H1 (cell line): Measurements from ENCODE around the gene CYP51A1. TPM values are rescaled to one million over a fixed set of nuclear protein-coding genes. Genes with fewer than 3 reads are reported as not detected.

Source experiments
- CTCF ChIA-PET: fragments of 300-600 bp; sonication (Branson Sonifier 250); formaldehyde crosslinking; loops from one replicate; lab custom pipeline; 2021; ENCODE audit not compliant: partially characterized antibody; lab: Charles Lee
- POLR2A ChIA-PET: fragments of 300-600 bp; sonication (Branson Sonifier 250); formaldehyde crosslinking; loops from one replicate; lab custom pipeline; 2021; ENCODE audit warnings: inconsistent platforms; ENCODE audit not compliant: partially characterized antibody; lab: Charles Lee
- DNase-seq, 2 experiments: peaks; one replicate each; pipeline versions ENCODE4 v3.0.0 to v3.0.0-alpha.2; 2010 to 2022; ENCODE audit warnings: low spot score in 2 of 2, low read depth in 1 of 2, mixed read lengths in 1 of 2
- FAIRE-seq: peaks from 2 replicates; lab custom pipeline; 2011; peaks lifted over from hg19 to GRCh38; lab: Jason Lieb, UNC
- H2AFZ ChIP-seq: 2 replicates; pipeline ENCODE4 v1.8.1; 2012; ENCODE audit warnings: low read length, inconsistent platforms
- H2AK5ac ChIP-seq: 2 replicates; pipeline ENCODE4 v1.6.1; 2013; ENCODE audit warnings: low read depth, low read length
- H2BK120ac ChIP-seq: replicated peaks from 2 replicates; pipeline ENCODE3; 2013; ENCODE audit warnings: low read depth, low read length, inconsistent platforms
- H2BK12ac ChIP-seq: 2 replicates; pipeline ENCODE4 v1.6.1; 2013; ENCODE audit warnings: low read depth, low read length
- H2BK15ac ChIP-seq: 2 replicates; pipeline ENCODE4 v1.6.1; 2013; ENCODE audit warnings: low read length
- H2BK20ac ChIP-seq: 2 replicates; pipeline ENCODE4 v1.6.1; 2013; ENCODE audit warnings: low read length
- H2BK5ac ChIP-seq: 2 replicates; pipeline ENCODE4 v1.6.1; 2013; ENCODE audit warnings: low read depth, low read length
- H3K14ac ChIP-seq: 2 replicates; pipeline ENCODE4 v1.6.1; 2013; ENCODE audit warnings: inconsistent platforms; ENCODE audit not compliant: insufficient read length
- H3K18ac ChIP-seq: 2 replicates; pipeline ENCODE4 v1.6.1; 2013; ENCODE audit warnings: low read length; ENCODE audit errors: extremely low read depth
- H3K23ac ChIP-seq: 2 replicates; pipeline ENCODE4 v1.6.1; 2013; ENCODE audit warnings: inconsistent platforms; ENCODE audit not compliant: insufficient read length
- H3K23me2 ChIP-seq: 2 replicates; pipeline ENCODE4 v1.6.1; 2013; ENCODE audit warnings: low read depth, low read length
- H3K27ac ChIP-seq: 2 replicates; pipeline ENCODE4 v1.6.1; 2011; ENCODE audit warnings: low read depth, low read length, inconsistent platforms
- H3K27me3 ChIP-seq, 4 experiments: replicated peaks in 1 of 4; 1 replicate in 1 of 4; 2 replicates in 3 of 4; pipeline versions ENCODE4 v1.6.1 to v1.8.1; 2011 to 2013; ENCODE audit warnings: low read length in 3 of 4, mild to moderate bottlenecking in 3 of 4, inconsistent platforms in 2 of 4, mixed read lengths in 2 of 4, moderate library complexity in 1 of 4; ENCODE audit not compliant: control insufficient read depth in 3 of 4, insufficient read depth in 3 of 4; ENCODE audit errors: extremely low read depth in 1 of 4
- H3K36me3 ChIP-seq, 4 experiments: 2 replicates each; pipeline versions ENCODE4 v1.6.1 to v1.8.1; 2011 to 2013; ENCODE audit warnings: mild to moderate bottlenecking in 4 of 4, low read length in 3 of 4, moderate library complexity in 2 of 4, control low read depth in 1 of 4, inconsistent platforms in 1 of 4; ENCODE audit not compliant: insufficient read depth in 4 of 4, control insufficient read depth in 2 of 4
- H3K4ac ChIP-seq: replicated peaks from 2 replicates; pipeline ENCODE3; 2013; ENCODE audit warnings: low read length, low read depth, mixed read lengths, inconsistent platforms; ENCODE audit not compliant: insufficient read length
- H3K4me1 ChIP-seq, 4 experiments: replicated peaks in 1 of 4; 1 replicate in 1 of 4; 2 replicates in 3 of 4; pipeline versions ENCODE4 v1.6.1 to v1.8.1; 2011 to 2013; ENCODE audit warnings: low read length in 3 of 4, inconsistent platforms in 2 of 4, mixed read lengths in 1 of 4; ENCODE audit not compliant: insufficient read depth in 4 of 4, control insufficient read depth in 3 of 4
- H3K4me2 ChIP-seq, 2 experiments: 2 replicates each; pipeline versions ENCODE4 v1.6.1 to v1.8.1; 2011 to 2013; ENCODE audit warnings: low read depth in 2 of 2, low read length in 2 of 2, control low read depth in 1 of 2, inconsistent platforms in 1 of 2, mild to moderate bottlenecking in 1 of 2; ENCODE audit not compliant: insufficient read depth in 1 of 2
- H3K4me3 ChIP-seq, 4 experiments: fragments of 200-600, 300-600 bp in 1 of 4; sonication (generic), shearing (Covaris generic), sonication (Bioruptor Twin) in 1 of 4; 2 replicates each; pipeline versions ENCODE4 v1.5.1 to v1.8.1; 2011 to 2016; ENCODE audit warnings: low read length in 4 of 4, low read depth in 3 of 4, control low read depth in 2 of 4, inconsistent platforms in 2 of 4, mild to moderate bottlenecking in 2 of 4, mixed read lengths in 1 of 4, moderate library complexity in 1 of 4; ENCODE audit not compliant: insufficient read depth in 2 of 4; ENCODE audit errors: extremely low read depth in 1 of 4
- H3K56ac ChIP-seq: replicated peaks from 2 replicates; pipeline ENCODE3; 2013; ENCODE audit warnings: low read depth, mild to moderate bottlenecking, mixed read lengths, low read length, inconsistent platforms; ENCODE audit not compliant: insufficient read length
- H3K79me1 ChIP-seq: 2 replicates; pipeline ENCODE4 v1.6.1; 2013; ENCODE audit warnings: low read depth, low read length, control low read depth
- H3K79me2 ChIP-seq, 2 experiments: 2 replicates each; pipeline versions ENCODE4 v1.6.1 to v1.8.1; 2012 to 2013; ENCODE audit warnings: low read length in 2 of 2, mild to moderate bottlenecking in 2 of 2, inconsistent platforms in 1 of 2; ENCODE audit not compliant: insufficient read depth in 2 of 2, control insufficient read depth in 1 of 2
- H3K9ac ChIP-seq, 4 experiments: replicated peaks in 1 of 4; 1 replicate in 1 of 4; 2 replicates in 3 of 4; pipeline versions ENCODE4 v1.6.1 to v1.8.1; 2011 to 2013; ENCODE audit warnings: low read depth in 3 of 4, low read length in 3 of 4, control low read depth in 2 of 4, mild to moderate bottlenecking in 2 of 4, moderate library complexity in 2 of 4, inconsistent platforms in 1 of 4; ENCODE audit errors: extremely low read depth in 1 of 4
- H3K9me3 ChIP-seq, 2 experiments: 2 replicates each; pipeline versions ENCODE4 v1.6.1 to v1.8.1; 2012 to 2013; ENCODE audit warnings: mild to moderate bottlenecking in 2 of 2, moderate library complexity in 2 of 2, control low read depth in 1 of 2, inconsistent platforms in 1 of 2, low read depth in 1 of 2, low read length in 1 of 2, mixed read lengths in 1 of 2; ENCODE audit not compliant: insufficient read depth in 2 of 2
- H4K20me1 ChIP-seq, 2 experiments: replicated peaks in 1 of 2; 2 replicates each; pipeline versions ENCODE3 to v1.8.1; 2011 to 2013; ENCODE audit warnings: inconsistent platforms in 2 of 2, low read length in 2 of 2, mild to moderate bottlenecking in 1 of 2; ENCODE audit not compliant: insufficient read depth in 2 of 2, control insufficient read depth in 1 of 2
- H4K5ac ChIP-seq: 2 replicates; pipeline ENCODE4 v1.6.1; 2013; ENCODE audit warnings: low read length, low read depth, mixed read lengths, inconsistent platforms; ENCODE audit not compliant: insufficient read length
- H4K8ac ChIP-seq: 2 replicates; pipeline ENCODE4 v1.8.0; 2013; ENCODE audit warnings: mild to moderate bottlenecking, moderate library complexity, low read length, inconsistent platforms; ENCODE audit not compliant: insufficient read depth; ENCODE audit errors: extremely low read depth
- H4K91ac ChIP-seq: replicated peaks from 2 replicates; pipeline ENCODE3; 2013; ENCODE audit warnings: low read length, mixed read lengths, inconsistent platforms; ENCODE audit not compliant: insufficient read length
- CHD1 ChIP-seq: IDR thresholded peaks from 2 replicates; pipeline ENCODE4 v1.6.1; 2012; ENCODE audit warnings: low read depth, low read length, improper control_type of control experiment
- KDM5A ChIP-seq: fragments of 200-600 bp; IDR thresholded peaks from 2 replicates; pipeline ENCODE4 v1.7.1; 2012; ENCODE audit warnings: mild to moderate bottlenecking, low read length, inconsistent platforms, mixed read lengths
- POLR2A ChIP-seq, 2 experiments: IDR thresholded peaks; 1 replicate in 1 of 2; 2 replicates in 1 of 2; pipeline ENCODE4 v1.6.1; 2011; ENCODE audit warnings: low read depth in 2 of 2, low read length in 2 of 2, mild to moderate bottlenecking in 2 of 2; ENCODE audit errors: control extremely low read depth in 1 of 2
- POLR2AphosphoS5 ChIP-seq: IDR thresholded peaks from 2 replicates; pipeline ENCODE4 v1.6.1; 2011; ENCODE audit warnings: low read depth, low read length
- TAF7 ChIP-seq: optimal IDR thresholded peaks from 2 replicates; pipeline ENCODE3; 2011; ENCODE audit warnings: low read depth, mild to moderate bottlenecking, inconsistent platforms, low read length, moderate library complexity, borderline replicate concordance
- TCF12 ChIP-seq: IDR thresholded peaks from 2 replicates; pipeline ENCODE4 v1.6.1; 2011; ENCODE audit warnings: low read depth, mild to moderate bottlenecking, low read length
- WGBS, 2 experiments: shearing (Covaris generic) in 1 of 2; methylation state at CpG; one replicate each; pipeline versions ENCODE4 v1.1.6 to v1.1.7; 2013 to 2015; ENCODE audit warnings: low lambda C conversion rate in 2 of 2, mixed read lengths in 2 of 2, inconsistent platforms in 1 of 2, low coverage in 1 of 2, missing lambda C conversion rate in 1 of 2; ENCODE audit not compliant: insufficient replicate concordance in 2 of 2, insufficient coverage in 1 of 2, insufficient read length in 1 of 2; ENCODE audit errors: extremely low coverage in 1 of 2, missing lambda C conversion rate in 1 of 2; 5-methylcytosine and 5-hydroxymethylcytosine counted together
- polyA plus RNA-seq, 7 experiments: library from polyadenylated mRNA; depleted of rRNA in 3 of 7; stranded (reverse) in 5 of 7; unstranded in 2 of 7; fragments of >200 nt in 5 of 7; fragments of 200-250 nt in 2 of 7; gene quantifications; 1 replicate in 5 of 7; 2 replicates in 1 of 7; 4 replicates in 1 of 7; pipeline versions ENCODE4 v1.2.1 to v1.2.3, GENCODE V29; 2011 to 2013; ENCODE audit warnings: missing spikeins in 2 of 7, mixed read lengths in 2 of 7
- total RNA-seq: library from RNA; stranded (reverse); fragmentation: NEBNext Ultra II Directional; extraction: Animal tissue kit (Norgen Biotek cat#: 25700); gene quantifications from 2 replicates; pipeline ENCODE4 v1.2.1, GENCODE V29; 2021

CYP51A1 gene
- total and polyA plus RNA-seq, 2 of the 8 experiments (the other 6 are each of a cell fraction or from before 2014, with no cell fraction given) = 9.8 to 111 TPM

DNA sequence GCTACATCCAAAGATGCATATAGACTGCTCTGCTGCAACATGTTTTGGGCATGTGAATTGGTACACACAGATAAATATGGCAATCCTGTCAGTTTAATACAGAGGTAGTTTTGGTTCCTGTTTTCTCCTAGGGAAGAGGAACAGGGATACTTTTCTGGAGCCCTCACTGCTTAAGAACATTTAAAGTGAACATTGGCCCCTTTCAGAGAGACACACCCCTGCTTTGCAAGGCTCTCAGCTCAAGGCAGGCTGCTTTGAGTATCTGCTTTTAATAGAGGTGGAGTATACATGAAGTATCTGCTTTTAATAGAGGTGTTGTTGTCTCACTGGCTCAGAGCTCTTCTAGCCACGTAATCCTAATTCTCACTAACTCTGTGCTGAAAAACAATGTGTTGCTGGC is 38.9 kb downstream of the CYP51A1 start:
- Histone ChIP-seq H2BK5ac (no peak overlapping the region), H3K4ac (no peak overlapping the region), H3K9ac (no peak overlapping the region), H3K27me3 (no peaks in the 10 kb centered on the region), H3K9me3 (no peaks in the 10 kb centered on the region), H3K14ac (no peak overlapping the region), H2AFZ (no peak overlapping the region), H3K79me2 (no peaks in the 10 kb centered on the region), H4K91ac (no peak overlapping the region), H3K27ac (no peak overlapping the region), H3K23me2 (no peaks in the 10 kb centered on the region), H3K4me2 (no peak overlapping the region), H2BK20ac (no peak overlapping the region), H3K36me3 (peaks cover 5 to 25% (median 14%) of the 10 kb centered on the region in 4 experiments; a peak in 7 of 8 replicates), H3K18ac (no peak overlapping the region), H2BK12ac (no peak overlapping the region), H3K4me1 (no peaks in the 10 kb centered on the region), H3K4me3 (no peak overlapping the region), H2BK15ac (no peak overlapping the region), H3K56ac (no peak overlapping the region), H3K23ac (no peak overlapping the region), H4K5ac (no peak overlapping the region), H2AK5ac (no peak overlapping the region), H4K8ac (no peak overlapping the region), H4K20me1 (no peaks in the 10 kb centered on the region), H2BK120ac (no peak overlapping the region), H3K79me1 (no peaks in the 10 kb centered on the region)
- TF ChIP-seq POLR2AphosphoS5 = no peak
- TF ChIP-seq TCF12 = no peak
- TF ChIP-seq TAF7 = no peak
- TF ChIP-seq CHD1 = no peak
- TF ChIP-seq POLR2A (IDR thresholded peaks at IDR 0.05; ENCODE audit: control extremely low read depth in 1 of 2, low read depth in 2 of 2, low read length in 2 of 2) = no peak
- TF ChIP-seq KDM5A = no peak
- DNase-seq (no peak), FAIRE-seq (no peak)
- POLR2A ChIA-PET = no interaction called here
- WGBS, 2 experiments = 83% methylated on average over 1 of the region's 1 CpG; no CpG with 5 or more reads in 1 of the 2 experiments
- CTCF ChIA-PET = interaction anchor here (1.5 kb wide), 1 partner anchor 352 kb away, joined by 7 read pairs; the partner anchor contains the start of gene GATAD1
